Activated CD4-positive, alpha-beta T cell treated with anti-CD3 and anti-CD28 coated beads, Interleukin-2, amount 50 U/mL, for 4 hours (primary cell): Measurements from ENCODE around the gene GDPD5.

Experiments
- DNase-seq, 2 experiments: peaks; one replicate each; pipeline ENCODE4 v3.0.0-alpha.2; 2020

GDPD5 gene

DNA sequence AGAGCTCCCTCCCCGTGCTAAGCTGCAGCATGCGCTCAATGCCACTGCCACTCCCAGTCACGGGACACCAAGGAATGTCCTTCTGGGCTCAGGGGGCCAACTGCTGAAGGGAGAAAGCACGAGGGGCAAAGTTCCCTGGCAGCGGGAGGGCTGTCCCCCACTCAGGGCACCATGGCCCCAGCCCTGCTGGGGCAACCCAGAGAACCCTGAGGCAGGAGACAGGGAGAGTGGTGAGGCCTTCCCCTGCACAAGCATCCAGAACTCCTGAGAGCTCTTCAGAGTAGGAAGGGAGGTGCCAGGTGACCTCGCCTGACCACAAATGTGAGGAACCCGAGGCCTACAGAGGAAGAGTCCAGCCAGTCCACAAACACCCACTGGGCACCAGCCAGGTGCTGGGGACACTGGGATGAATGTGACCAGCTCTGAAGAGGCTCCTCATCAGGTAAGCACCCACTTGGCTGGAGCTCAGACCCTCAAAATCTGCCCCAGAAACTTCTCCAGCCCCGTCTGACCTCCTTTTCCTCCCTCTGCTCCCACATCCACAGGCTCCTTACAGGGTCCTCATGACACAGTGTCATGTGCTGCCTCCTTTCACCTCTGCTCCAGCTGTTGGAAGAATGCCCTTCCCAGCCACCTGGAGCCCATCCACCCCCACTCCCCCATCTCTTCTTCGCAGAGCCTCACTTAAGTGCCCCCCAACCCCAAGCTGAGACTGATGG, 15.6 kb downstream of the GDPD5 start:
- DNase-seq: no peak

DNA sequence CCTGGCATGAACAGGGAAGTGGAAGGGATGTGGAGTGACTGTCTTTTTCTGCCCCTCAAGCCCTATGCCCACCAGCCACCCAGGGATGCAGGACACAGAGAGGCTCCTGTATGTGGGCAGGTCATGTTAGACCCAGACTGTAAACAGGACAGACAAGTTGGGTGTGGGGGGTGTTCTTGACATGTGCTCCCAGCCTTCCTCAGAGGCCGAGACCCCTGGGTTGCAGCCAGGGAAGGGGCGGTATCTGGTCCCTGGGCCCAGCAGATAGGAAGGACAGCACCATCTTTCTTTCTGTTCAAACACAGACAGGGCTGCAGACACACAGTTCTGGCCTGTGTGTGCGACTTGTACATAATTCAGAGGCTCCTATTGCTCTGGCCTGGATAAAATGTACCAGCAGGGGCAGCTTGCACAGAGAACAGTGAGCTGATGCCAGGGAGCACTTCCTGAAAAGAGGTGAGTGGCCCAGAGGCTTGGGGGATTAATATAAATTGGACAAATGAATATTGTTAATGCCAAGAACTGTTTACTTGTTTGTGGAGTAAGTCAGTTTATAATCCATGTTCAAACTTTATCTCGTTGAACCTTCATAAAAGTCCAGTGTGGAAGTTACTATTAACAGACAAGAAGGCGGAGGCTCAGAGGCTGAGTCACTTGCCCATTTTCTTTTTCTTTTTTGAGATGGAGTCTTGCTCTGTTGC, 16.6 kb downstream of the GDPD5 start:
- no peak for DNase-seq

DNA sequence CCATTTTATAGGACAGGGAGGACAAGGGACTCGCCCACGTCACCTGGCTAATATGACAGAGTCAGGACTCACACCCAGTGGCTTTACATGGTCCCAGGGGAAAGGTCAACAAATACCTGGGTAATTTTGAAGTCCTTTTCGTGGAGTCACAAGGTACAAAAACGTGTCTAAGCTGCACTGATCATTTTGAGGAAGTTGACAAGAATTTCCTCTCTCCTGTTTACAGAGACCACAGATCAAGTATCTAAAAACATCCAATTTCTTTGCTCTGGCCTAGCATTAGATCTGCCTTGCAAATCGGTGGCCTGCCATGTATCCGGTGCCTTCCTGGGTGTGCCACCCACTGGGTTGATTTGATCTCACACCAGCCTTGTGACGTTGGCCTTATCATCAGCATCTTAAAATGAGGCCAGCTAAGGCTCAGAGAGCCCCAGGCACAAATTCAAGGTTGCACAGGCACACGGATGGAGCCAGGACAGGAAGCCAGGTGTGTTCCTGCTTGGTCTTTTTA, 17.6 kb downstream of the GDPD5 start:
- peak; percentile 28 to 29 for DNase-seq

DNA sequence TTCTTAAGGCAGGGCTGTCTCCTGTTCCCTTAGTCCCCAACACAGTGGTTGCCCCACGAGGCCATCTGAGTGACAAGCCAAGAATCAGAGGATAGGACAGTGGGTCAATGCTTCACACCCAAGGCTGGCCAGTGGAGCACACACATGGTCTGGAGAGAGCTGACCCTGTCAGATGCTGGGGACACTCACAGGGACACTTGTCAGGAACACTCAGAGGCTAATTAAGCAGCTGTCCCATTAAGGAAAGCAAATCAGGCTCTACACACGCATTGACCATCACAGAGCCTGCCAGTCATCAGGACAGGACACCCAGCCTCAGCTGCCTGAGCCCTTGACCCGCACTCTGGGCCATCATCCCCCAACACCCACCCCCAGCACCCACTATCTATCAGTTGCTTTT, 18.2 kb downstream of the GDPD5 start:
- no peak for DNase-seq

DNA sequence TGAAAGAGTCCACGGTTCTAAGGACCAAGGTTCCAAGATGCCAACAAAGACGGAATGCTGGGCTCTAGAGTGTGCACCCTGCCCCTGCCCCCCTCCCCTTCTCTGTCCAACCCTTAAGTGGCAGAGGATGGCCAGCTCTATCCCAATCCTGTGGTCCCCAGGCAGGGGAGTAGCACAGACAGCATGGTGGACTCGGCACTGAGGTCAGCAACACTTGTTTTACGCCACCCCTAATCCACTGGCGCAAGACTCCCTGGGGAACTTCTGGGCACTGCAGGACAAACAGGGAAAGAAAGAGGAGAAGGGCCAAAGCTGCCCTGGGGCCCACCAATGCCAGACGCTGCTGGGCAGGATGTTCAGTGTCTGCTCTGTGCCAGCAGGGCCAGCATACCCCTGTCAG, 18.9 kb downstream of the GDPD5 start:
- no peak for DNase-seq

DNA sequence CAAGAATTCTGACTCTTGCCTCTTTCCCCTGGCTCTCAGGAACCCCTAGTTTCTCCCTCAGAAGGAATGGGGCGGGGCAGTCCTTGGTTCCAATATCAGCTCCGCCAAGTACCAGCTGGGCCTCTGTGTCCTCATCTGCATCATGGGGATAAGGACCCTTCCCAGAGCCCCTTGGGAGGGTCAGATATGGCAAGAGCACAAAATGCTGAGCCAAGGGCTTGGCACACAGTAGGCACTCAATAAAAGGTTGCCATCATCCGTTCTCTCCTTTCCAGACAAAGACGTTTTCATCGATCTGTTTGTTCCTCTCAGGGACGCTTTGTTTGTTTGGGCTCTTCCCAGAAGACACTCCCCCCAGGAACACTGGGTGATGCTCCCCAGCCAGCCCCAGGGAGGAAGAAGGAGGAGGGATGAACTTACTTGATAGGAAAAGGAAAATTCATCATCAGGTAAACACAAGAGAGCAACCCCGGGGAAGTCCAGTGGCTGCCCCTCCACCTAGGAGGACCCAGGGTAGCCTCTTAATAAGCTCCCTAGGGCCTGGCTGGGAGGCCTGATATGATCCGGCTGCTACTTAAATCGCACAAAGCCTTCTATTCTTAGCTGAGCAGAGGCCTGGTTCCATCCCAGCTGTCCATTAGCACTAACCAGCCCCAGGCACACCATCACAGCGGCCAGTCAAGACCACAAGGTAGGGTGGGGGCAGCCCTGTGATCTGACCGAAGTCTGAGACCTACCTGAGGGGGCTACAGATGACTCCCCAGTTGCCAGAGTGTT, 19.6 kb downstream of the GDPD5 start:
- no peak for DNase-seq

DNA sequence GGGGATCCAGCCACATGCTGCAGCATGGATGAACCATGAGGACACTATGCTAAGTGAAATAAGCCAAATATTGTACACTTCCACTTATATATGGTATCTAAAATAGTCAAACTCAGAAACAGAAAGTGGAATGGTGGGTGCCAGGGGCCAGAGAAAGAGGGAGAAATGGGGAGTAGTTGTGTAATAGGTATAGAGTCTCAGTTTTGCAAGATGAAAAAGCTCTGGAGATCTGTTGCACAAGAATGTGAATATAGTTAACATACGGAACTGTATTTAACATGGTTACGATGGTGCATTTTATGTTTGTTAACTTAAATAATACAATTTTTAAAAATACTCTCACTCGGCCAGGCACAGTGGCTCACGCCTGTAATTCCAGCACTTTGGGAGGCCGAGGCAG, 21.2 kb downstream of the GDPD5 start:
- no peak for DNase-seq

DNA sequence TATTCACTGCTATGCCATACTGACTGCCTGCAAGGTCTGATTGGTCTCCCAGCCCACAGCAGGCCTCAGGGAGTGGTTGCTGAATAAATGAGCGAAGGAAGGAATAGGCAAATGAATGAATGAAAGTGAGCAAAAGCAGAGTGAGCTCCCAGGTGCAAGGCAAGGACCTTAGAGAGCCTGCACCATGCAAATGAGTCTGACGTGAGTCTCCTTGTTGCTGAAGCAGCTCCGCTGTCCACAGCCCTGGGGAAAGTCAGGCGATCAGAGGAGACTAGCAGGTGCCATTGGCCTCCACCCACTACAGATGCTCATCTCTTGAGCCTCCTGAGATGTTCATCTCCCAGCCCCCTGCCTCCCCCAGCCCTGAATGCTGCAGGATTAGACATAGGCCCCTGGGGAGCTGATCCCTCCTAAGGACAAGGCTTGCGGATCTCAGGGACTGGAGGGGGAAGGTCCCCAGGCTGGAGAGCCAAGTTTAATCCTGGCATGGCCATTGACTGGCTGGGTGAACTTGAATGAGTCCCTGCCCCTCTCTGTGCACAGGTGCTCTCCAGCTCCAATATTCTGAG, 22.1 kb downstream of the GDPD5 start:
- DNase-seq: no peak

DNA sequence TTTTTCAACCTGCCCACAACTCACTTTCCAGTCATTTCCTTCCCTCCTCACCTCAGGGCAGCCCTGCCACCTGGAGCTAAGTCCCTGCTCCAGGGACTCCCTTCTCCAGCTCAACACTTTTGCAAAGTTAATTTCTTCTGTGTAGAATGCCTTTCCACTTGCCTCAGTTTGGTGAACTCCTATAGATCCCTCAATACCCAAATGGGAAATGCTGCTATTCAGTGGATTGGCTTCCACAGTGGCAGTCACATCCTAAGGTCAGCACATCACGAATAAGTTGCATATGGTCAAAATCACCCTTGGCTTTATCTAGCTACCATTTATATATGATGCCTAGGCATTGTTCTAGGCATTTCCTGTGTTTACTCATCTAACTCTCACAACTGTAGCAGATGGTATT, 23.6 kb downstream of the GDPD5 start:
- no peak for DNase-seq

DNA sequence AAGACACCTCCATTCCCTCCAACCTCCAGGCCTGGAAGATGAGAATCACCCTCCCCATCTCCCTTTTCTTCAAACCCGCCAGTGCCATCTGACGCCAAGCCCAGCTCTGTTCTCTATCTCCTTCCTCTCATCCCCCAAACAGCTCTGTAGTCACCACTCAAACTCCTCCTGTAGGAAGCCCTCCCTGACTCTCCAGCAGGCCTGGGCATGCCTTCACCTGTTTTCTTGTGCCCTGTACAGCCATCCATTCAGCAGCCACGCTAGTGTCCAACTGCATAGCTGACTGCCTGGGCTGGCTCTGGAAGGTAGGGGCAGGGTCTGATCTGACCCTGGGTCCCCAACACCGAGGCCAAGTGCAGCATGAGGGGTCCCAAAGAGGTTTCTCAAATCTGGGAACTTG, 25.0 kb downstream of the GDPD5 start:
- DNase-seq: no peak

DNA sequence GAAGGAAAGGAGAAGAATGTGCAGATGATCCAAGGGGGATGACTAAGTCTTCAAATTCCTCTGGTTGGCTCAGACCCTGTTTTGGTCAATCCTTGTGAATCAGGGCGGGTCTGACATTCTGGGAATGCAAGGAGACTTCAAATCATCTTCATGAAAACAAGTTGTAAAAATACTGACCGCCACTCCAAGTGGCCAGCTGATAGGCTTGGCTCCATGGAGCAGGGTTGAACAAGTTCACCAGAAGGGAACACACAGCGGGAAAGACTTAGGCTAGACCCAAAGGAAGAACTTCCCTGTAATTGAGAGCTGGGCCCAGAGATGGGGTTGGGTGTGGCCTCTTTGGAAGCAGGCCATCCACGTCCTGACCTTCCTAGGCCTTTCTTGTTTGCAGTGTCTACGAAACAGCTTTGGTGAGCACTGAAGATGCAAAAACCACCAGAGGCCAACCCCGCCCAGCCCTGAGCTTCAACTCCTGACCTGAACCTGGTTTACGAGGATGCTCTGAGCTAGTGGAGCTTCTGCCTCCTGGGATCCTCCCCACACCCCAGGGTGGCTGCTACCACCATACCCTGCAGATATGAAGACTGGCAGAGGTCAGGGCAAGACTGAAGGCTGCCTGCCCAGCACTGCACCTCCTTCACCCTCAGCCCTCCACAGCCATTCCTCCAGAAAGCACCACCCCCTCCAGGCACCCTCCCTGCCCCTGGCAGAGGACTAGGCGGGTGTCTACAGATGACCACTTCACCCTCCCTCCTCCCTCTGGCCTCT, 26.1 kb downstream of the GDPD5 start:
- DNase-seq: no peak

DNA sequence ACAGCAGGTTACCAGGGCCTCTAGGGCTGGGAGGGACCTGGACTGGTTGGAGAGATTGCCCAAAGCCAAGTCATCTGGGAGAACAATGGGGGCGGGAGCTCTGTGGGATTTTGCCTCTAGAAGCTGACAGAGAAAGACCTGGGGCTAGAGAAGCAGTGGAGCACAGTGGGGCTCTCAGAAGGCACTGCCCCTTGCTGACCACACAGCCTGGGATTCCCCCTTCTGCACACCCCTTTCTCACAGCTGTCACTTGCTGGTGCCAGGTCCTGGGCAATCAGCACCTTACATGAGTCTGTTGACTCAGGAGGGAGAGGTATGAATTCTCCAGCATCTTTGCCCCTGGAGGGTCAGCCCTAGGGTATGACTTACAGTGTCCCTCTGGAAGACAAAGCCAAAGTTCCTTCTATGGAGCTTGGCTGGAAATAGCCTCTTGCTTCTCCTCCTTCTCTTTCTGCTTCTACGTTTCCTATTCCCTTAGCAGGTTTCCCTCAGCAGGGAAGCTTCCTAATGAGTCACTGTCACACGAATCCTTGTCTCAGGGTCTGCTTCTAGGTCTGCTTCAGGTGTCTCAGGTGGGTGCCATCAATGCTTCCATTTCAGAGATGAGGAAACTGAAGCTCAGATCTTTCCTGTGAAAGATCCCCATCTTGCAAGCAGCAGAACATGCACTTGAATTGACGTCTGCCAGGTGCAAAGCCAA, 27.0 kb downstream of the GDPD5 start:
- no peak for DNase-seq

DNA sequence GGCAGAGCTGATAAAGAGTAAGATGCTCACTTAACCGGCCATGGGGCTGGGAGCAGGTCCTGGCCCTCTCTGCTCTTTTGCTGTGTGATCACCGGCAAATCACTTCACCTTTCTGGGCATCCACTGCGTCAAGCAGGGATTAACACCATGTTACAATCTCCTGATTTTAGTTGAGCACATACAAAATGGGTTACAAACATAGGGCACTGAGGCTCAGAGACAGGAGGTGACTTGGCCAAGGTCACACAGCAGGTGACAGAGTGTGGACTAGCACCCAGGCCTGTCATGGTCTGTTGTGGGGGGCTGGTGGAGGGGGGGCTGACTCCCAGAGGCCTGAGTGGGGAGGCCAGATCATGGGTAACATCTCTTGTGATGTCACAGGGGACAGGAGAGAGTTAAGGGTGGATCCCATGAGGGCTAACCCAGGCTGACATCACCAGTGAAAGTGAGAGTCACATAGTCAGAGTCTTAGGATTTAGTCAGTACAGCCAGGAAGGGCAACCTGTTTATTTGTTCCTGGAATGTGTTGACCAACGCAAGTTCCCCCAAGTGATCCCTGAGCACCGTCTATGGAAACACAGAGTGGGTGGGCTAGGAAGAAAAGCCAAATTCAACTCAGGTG, 27.8 kb downstream of the GDPD5 start:
- DNase-seq: no peak

DNA sequence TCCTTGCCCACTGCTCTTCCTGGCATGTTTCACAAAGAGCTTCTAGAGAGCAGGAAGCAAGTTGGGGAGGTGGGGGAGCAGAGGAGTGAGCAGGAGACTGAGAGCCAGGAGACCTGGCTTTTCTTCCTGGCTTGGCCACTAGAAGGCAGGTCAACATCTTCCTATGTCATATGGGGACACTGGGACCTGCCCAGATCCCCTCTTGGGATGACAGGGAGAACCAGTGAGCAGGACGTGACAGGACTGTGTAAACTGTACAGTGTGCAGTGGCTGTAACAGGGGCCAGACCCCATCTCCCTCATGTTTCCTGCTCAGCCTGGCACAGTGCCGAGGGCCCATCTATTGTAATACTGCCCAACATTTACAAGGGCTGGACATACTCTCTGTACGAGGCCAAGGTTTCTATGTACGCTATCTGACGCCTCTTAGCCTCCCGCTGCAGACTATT, 29.4 kb downstream of the GDPD5 start:
- DNase-seq: no peak

DNA sequence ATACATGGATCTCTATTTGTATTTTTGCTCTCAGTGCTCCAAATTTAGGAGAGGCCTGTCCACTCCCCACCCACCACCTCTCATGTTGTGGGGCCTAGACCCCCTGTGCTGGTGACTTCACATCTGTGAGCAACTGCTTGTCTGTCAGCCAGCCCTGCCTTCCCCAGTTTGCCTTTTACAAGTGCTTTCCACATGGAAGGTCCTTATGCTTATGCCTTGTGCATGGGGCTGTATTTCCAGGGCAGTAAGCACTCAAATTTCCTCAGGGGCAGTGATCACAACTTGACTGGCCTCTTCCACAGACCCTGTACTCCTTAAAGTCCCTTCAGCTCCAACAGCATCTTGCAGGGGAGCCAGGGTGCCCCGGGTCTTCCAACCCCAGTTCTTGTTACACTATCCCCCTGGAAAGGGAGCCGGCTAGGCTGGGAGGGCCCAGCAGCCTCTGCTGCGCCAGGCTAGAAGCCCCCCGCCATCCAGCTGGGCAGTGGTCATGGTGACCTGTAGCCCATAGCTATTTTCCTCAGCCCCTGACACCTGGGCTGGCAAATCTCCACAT, 29.9 kb downstream of the GDPD5 start:
- DNase-seq: no peak

DNA sequence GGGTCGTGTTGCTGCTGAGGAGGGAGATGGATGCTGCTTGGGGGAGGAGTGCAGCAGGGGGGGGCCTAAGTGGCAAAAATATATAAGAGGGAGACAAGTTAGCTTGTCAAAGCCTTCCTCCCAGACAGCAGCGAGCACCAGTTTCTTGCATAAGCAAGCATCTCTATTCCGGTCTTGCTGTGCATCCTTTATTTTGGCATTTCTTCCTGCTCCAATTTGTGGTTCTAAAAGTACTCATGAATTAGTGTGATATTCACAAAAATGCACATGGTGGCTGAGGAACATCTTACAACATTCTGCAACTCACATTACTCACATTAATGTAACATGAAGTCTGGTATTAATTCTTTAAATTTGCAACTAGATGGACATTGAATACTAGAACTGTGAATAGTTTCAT, 32.1 kb downstream of the GDPD5 start:
- no peak for DNase-seq

DNA sequence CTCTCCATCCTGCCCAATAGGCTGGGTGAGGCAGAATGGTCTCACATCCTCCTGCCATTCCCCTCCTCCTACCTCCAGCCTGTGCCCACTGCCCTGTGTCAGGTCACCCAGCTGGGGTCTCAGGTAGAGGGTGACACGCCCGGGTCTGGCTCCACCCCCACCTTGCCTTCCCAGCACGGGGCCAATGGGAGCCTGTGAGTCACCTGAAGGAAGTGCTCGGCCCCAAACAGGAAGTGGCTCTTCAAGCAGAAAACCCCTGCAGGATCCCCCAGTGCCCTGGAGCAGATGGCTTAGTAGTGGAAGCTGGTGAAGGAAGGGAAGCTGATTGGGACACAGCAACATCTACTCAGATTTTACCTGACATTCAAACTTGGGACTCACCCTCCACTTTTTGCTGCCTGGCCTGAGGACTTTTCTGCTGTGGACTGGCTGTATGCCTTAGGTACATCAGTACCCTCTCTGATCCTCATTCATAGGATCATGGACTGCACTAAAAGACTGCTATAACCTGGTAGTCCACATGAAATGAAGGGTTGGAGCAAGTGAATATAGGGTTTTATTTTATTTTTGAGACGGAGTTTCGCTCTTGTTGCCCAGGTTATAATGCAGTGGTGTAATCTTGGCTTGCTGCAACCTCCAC, 33.4 kb downstream of the GDPD5 start:
- DNase-seq: peak; percentile 54 to 56

DNA sequence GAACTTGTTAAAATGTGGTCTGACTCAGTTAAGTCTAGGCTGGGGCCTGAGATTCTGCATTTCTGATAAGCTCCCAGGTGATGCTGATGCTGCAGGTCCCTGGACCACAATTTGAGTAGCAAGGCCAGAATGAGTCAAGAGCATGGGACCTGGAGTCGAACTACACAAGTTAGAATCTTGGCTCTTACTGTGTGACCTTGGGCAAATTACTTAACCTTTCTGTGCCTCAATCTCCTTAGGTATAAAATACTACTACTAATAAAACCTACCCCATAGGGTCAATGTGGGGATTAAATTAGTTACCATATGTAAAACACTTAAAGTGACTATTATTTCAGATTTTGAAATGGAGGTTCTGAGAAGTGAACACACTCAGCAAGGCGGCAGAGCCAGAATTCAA, 34.3 kb downstream of the GDPD5 start:
- DNase-seq: no peak

DNA sequence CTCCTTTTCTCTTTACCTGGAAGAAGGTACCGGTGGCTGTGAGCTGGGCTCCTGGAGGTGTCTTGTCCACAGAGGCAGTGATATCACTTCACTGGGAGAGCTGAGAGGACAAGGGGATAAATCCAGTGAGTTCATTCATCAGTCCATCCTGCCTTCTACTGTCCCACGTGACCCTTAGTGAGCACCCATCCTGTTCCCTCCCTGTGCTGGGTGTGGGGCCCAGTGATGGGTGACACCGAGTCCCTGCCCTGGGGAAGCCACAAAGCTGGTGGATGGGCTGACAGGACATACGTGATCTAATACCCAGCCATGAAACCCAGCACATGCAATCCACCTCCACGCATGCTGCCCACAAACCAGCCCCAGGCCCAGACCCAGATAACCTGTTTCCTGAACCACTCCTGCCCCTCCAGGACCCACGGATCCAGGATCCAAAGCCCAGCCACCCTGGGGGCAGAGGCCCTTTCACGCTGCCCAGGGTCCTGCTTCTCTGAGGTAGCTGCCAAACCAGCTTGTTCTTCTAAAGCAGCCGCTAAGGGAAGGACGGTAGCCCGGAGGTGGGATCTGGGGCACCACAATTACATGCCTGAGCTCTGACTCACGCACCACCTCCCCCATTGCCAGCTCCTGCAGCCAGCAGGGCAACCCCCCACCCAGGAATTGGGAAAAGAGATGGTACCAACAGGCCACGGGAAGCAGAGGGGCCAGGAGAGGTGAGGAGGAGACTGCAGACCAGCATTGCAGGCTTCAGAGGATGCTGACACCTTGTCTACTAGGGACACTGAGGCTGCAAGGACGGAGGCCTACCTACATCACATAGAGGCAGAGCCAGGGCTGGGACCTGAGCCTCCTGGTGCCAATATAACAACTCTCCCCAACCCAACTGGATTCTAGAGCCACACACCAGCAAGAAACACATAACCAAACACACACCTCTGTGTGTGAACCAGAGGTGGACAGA, 35.2 kb downstream of the GDPD5 start:
- no peak for DNase-seq
